Right lobe of liver (tissue), 6 donors: ENCODE measurements around the gene EIPR1. TPM values are rescaled to one million over a fixed set of nuclear protein-coding genes. Genes with fewer than 3 reads are reported as not detected.

Experiments used
- ATAC-seq, 4 donors: fragments of 200-7000 bp; cut with Tn5 transposase; one replicate each; pipeline ENCODE4 v1.9.1; 2020; ENCODE audit warnings: mild to moderate bottlenecking in 4 of 4, moderate library complexity in 4 of 4
- DNase-seq, 3 donors: peaks; one replicate each; pipeline ENCODE4 v3.0.0-alpha.2; 2020
- H3K27ac ChIP-seq, 3 donors: fragments of 200-600 bp; one replicate each; pipeline ENCODE4 v1.8.0; 2022
- H3K27me3 ChIP-seq, 2 donors: fragments of 200-600 bp; one replicate each; pipeline ENCODE4 v1.8.0; 2022
- H3K36me3 ChIP-seq, 4 donors: fragments of 200-600 bp; sonication (generic) in 1 of 4; one replicate each; pipeline versions ENCODE4 v1.5.1 to v1.8.0; 2017 to 2022; ENCODE audit warnings: control low read depth in 1 of 4
- H3K4me1 ChIP-seq, 4 donors: fragments of 200-600 bp; sonication (generic) in 1 of 4; one replicate each; pipeline versions ENCODE4 v1.5.1 to v1.8.0; 2017 to 2022; ENCODE audit warnings: control low read depth in 1 of 4
- H3K4me3 ChIP-seq, 3 donors: fragments of 200-600 bp; one replicate each; pipeline ENCODE4 v1.8.0; 2022
- H3K9me3 ChIP-seq, 4 donors: fragments of 200-600 bp; sonication (generic) in 1 of 4; one replicate each; pipeline versions ENCODE4 v1.5.1 to v1.8.0; 2017 to 2022; ENCODE audit warnings: control low read depth in 1 of 4
- POLR2A ChIP-seq: fragments of 450-650 bp; IDR thresholded peaks from one replicate; pipeline ENCODE4 v1.6.1; 2017; ENCODE audit warnings: antibody characterized with exemption, mild to moderate bottlenecking
- WGBS: methylation state at CpG from one replicate; pipeline ENCODE4 v1.1.6; 2018; ENCODE audit warnings: low coverage, low lambda C conversion rate; ENCODE audit not compliant: insufficient coverage; ENCODE audit errors: missing lambda C conversion rate; 5-methylcytosine and 5-hydroxymethylcytosine counted together
- intact Hi-C, 2 donors: fragments of 100-400 bp; cut with DNase I; formaldehyde crosslinking; loops; one replicate each; pipeline versions ENCODE4 v1.11.2 to v1.14.1; 2022
- total RNA-seq, 6 experiments: library from RNA; depleted of rRNA in 2 of 6; stranded (reverse); fragments of >200 nt in 2 of 6; fragmentation: NEBNext Ultra II Directional in 3 of 6; extraction: Animal tissue kit (Norgen Biotek cat#: 25700) in 3 of 6; gene quantifications; one replicate each; pipeline versions ENCODE4 v1.1.0 to v1.2.4, GENCODE V29; 2016 to 2023
- TF ChIP-seq, protein P1 (sequence below), 4 donors: fragments of 200-600 bp in 3 of 4; fragments of 450-650 bp in 1 of 4; IDR thresholded peaks; one replicate each; pipeline versions ENCODE4 v1.5.1 to v1.8.0; 2016 to 2022; ENCODE audit warnings: antibody characterized with exemption in 4 of 4, mild to moderate bottlenecking in 2 of 4
- donor health status: DM: no; HTN: yes; CAD: no.
- donor health status: DM: no; HTN: no; CAD: no.
- donor health status: DM: no; HTN: no; CAD: no.
- donor health status: DM: no; HTN: yes; CAD: no.
- donor health status: DM: no; HTN: yes; CAD: no.

Gene EIPR1
- total RNA-seq, 6 experiments from 2014 or later, result 6.8 to 40.6 (median 11.6) TPM

DNA sequence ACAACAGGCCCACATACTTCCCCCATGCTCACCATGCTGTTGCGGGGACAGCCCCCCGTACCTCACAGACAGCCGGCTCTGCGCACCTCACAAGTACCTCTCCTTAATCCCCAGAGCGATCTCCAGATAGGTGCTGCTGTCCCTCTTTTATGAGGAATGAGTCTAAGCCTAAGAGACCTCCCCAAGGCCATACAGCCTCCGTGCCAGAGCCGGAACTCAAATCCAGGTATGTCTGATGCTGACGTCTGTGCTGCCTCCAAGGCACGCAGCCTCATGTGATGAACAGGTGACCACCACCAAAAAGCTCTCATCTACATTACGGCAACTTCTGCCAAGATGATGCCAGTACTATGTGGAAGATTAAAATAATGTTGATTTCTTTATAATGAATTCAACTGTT is 85.2 kb downstream of the EIPR1 start:
- H3K4me3 ChIP-seq, result no peak overlapping the region

DNA sequence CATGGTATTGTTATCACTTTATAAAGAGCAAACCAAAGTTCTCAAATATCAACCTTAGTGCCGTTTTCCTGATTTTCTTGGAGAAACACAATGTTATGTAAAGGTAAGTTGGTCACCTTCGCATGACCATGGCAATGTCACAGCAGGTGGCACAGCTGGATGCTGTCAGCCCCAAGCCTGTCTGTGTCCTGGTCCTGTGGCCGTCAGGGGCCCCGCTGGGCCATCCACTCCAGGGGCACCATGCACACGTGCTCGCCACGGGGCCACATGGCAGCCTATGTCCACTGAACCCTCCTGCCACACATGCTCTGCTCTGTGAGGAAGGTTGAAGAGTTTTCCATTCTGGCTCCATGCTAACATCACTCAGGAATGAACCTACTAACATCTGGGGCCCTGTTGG is 85.9 kb downstream of the EIPR1 start:
- intact Hi-C loops, result no loop called here
- 97% methylated on average over 6 of the region's 7 CpGs for WGBS
- Histone ChIP-seq H3K4me3 (no peak overlapping the region), H3K36me3 (no peaks in the 10 kb centered on the region), H3K9me3 (no peaks in the 10 kb centered on the region), H3K27me3 (no peaks in the 10 kb centered on the region), H3K4me1 (no peaks in the 10 kb centered on the region), H3K27ac (no peak overlapping the region)
- no peak for TF ChIP-seq POLR2A
- TF ChIP-seq, protein P1, sequence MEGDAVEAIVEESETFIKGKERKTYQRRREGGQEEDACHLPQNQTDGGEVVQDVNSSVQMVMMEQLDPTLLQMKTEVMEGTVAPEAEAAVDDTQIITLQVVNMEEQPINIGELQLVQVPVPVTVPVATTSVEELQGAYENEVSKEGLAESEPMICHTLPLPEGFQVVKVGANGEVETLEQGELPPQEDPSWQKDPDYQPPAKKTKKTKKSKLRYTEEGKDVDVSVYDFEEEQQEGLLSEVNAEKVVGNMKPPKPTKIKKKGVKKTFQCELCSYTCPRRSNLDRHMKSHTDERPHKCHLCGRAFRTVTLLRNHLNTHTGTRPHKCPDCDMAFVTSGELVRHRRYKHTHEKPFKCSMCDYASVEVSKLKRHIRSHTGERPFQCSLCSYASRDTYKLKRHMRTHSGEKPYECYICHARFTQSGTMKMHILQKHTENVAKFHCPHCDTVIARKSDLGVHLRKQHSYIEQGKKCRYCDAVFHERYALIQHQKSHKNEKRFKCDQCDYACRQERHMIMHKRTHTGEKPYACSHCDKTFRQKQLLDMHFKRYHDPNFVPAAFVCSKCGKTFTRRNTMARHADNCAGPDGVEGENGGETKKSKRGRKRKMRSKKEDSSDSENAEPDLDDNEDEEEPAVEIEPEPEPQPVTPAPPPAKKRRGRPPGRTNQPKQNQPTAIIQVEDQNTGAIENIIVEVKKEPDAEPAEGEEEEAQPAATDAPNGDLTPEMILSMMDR (IDR thresholded peaks at IDR 0.05), result no peak
- DNase-seq, result peak in 2 of 3 donors; percentile 15 to 40
- no peak for ATAC-seq

More for the DNA sequence above, 85.2 kb downstream of the EIPR1 start:
- DNase-seq (peak in 1 of 3 donors; percentile 36), ATAC-seq (no peak)
- H3K9me3 ChIP-seq, result no peaks in the 10 kb centered on the region
- no peak overlapping the region for H3K27ac ChIP-seq
- H3K36me3 ChIP-seq, result no peaks in the 10 kb centered on the region
- TF ChIP-seq POLR2A, result no peak
- TF ChIP-seq, protein P1 (IDR thresholded peaks at IDR 0.05), result no peak
- 98% methylated on average over 7 of the region's 10 CpGs for WGBS
- intact Hi-C loops, result no loop called here
- no peaks in the 10 kb centered on the region for H3K4me1 ChIP-seq
- no peaks in the 10 kb centered on the region for H3K27me3 ChIP-seq

GRCh38 chr2:3291113-3291512 is 86.5 kb downstream of the EIPR1 start:
- H3K4me1 ChIP-seq, result no peaks in the 10 kb centered on the region
- TF ChIP-seq, protein P1 (IDR thresholded peaks at IDR 0.05), result no peak
- no peak for TF ChIP-seq POLR2A
- ATAC-seq, result no peak
- H3K27me3 ChIP-seq, result no peaks in the 10 kb centered on the region
- WGBS, result 87% methylated on average over 9 of the region's 9 CpGs
- intact Hi-C loops, result no loop called here
- no peak overlapping the region for H3K4me3 ChIP-seq
- no peak overlapping the region for H3K27ac ChIP-seq
- H3K36me3 ChIP-seq, result no peaks in the 10 kb centered on the region
- DNase-seq, result no peak
- no peaks in the 10 kb centered on the region for H3K9me3 ChIP-seq

DNA sequence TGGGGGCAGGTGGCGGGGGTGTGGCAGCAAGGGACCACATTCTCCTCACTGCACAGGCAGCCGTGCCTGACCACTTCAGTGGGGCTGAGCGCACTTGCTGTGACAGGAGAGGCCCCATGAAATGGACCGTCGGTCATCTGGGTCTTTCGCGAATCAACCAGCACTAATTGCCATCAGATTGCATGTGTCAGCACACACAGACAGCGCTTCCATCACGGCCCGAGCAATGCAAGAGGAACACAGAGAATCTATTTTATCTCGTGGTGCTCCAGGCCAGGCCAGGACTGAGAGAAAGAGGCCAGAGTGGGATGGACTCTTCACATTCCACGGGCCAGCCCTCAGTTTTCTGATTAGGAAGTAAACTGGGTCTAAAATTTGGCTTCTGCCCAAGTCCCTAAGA is 87.0 kb downstream of the EIPR1 start:
- H3K4me1 ChIP-seq, result no peaks in the 10 kb centered on the region
- intact Hi-C loops, result no loop called here
- DNase-seq (peak in 2 of 3 donors; percentile 24 to 28), ATAC-seq (no peak)
- H3K4me3 ChIP-seq, result no peak overlapping the region
- TF ChIP-seq POLR2A, result no peak
- TF ChIP-seq, protein P1 (IDR thresholded peaks at IDR 0.05), result no peak
- 94% methylated on average over 2 of the region's 12 CpGs for WGBS
- H3K27ac ChIP-seq, result no peak overlapping the region
- H3K27me3 ChIP-seq, result no peaks in the 10 kb centered on the region
- no peaks in the 10 kb centered on the region for H3K9me3 ChIP-seq
- H3K36me3 ChIP-seq, result no peaks in the 10 kb centered on the region

GRCh38 chr2:3289971-3290370 is 87.6 kb downstream of the EIPR1 start:
- TF ChIP-seq, protein P1 (IDR thresholded peaks at IDR 0.05), result no peak
- TF ChIP-seq POLR2A, result no peak
- H3K27me3 ChIP-seq, result no peaks in the 10 kb centered on the region
- intact Hi-C loops, result no loop called here
- ATAC-seq (no peak), DNase-seq (no peak)
- no peaks in the 10 kb centered on the region for H3K36me3 ChIP-seq
- no peak overlapping the region for H3K4me3 ChIP-seq
- no peaks in the 10 kb centered on the region for H3K9me3 ChIP-seq
- H3K4me1 ChIP-seq, result no peaks in the 10 kb centered on the region
- H3K27ac ChIP-seq, result no peak overlapping the region
- 94% methylated on average over 8 of the region's 8 CpGs for WGBS
